PFSK-1 (cell line): Measurements from ENCODE around the gene ZEB1.

Experiments used
- FOXP2 ChIP-seq: optimal IDR thresholded peaks from 2 replicates; pipeline ENCODE3; 2011; ENCODE audit warnings: borderline replicate concordance, control low read depth, inconsistent platforms; ENCODE audit not compliant: insufficient read depth; ENCODE audit errors: extremely low read length, extremely low read depth
- POLR2AphosphoS5 ChIP-seq: IDR thresholded peaks from 2 replicates; pipeline ENCODE4 v1.6.1; 2012; ENCODE audit warnings: low read depth, mild to moderate bottlenecking, control low read depth, low read length, moderate library complexity
- SIN3A ChIP-seq: IDR thresholded peaks from 2 replicates; pipeline ENCODE4 v1.6.1; 2012; ENCODE audit warnings: mild to moderate bottlenecking, low read length, moderate library complexity, borderline replicate concordance; ENCODE audit not compliant: insufficient read depth
- TAF1 ChIP-seq: IDR thresholded peaks from 2 replicates; pipeline ENCODE4 v1.6.1; 2012; ENCODE audit warnings: low read length, control low read depth, borderline replicate concordance; ENCODE audit not compliant: insufficient read depth
- TF ChIP-seq, protein P1 (sequence below), 2 experiments: IDR thresholded peaks; 2 replicates each; pipeline versions ENCODE4 v1.6.1 to v1.8.0; 2011 to 2012; ENCODE audit warnings: low read depth in 2 of 2, low read length in 2 of 2, control low read depth in 1 of 2, inconsistent platforms in 1 of 2, mild to moderate bottlenecking in 1 of 2, moderate library complexity in 1 of 2; ENCODE audit not compliant: insufficient read depth in 1 of 2

DNA sequence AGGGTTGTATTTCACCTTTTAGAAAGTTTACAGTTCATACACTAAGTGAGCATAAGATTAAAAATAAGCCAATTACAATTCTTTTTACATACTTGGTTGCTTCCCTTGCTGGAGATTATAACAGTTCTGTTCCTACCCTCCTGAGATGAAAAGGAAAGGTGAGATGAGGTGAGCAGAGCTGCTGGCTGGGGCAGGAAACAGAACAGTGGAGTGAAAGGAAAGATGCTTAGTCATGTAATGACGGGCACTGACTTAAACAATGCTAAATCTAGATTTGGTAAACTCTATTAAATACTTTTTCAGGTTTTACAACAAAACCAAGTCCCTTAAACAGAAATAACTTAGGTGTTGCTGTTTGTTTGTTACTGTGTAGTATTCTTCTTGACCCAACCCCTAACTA, 19.9 kb upstream of the ZEB1 start:
- TF ChIP-seq POLR2AphosphoS5 (no peak), SIN3A (no peak), TAF1 (no peak), FOXP2 (no peak)
- TF ChIP-seq, protein P1, sequence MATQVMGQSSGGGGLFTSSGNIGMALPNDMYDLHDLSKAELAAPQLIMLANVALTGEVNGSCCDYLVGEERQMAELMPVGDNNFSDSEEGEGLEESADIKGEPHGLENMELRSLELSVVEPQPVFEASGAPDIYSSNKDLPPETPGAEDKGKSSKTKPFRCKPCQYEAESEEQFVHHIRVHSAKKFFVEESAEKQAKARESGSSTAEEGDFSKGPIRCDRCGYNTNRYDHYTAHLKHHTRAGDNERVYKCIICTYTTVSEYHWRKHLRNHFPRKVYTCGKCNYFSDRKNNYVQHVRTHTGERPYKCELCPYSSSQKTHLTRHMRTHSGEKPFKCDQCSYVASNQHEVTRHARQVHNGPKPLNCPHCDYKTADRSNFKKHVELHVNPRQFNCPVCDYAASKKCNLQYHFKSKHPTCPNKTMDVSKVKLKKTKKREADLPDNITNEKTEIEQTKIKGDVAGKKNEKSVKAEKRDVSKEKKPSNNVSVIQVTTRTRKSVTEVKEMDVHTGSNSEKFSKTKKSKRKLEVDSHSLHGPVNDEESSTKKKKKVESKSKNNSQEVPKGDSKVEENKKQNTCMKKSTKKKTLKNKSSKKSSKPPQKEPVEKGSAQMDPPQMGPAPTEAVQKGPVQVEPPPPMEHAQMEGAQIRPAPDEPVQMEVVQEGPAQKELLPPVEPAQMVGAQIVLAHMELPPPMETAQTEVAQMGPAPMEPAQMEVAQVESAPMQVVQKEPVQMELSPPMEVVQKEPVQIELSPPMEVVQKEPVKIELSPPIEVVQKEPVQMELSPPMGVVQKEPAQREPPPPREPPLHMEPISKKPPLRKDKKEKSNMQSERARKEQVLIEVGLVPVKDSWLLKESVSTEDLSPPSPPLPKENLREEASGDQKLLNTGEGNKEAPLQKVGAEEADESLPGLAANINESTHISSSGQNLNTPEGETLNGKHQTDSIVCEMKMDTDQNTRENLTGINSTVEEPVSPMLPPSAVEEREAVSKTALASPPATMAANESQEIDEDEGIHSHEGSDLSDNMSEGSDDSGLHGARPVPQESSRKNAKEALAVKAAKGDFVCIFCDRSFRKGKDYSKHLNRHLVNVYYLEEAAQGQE (IDR thresholded peaks at IDR 0.05; ENCODE audit: insufficient read depth in 1 of 2, low read depth in 2 of 2, low read length in 2 of 2): no peak
